Spleen (tissue), 11 donors: ENCODE results near the gene RIPOR3. TPM values are rescaled to one million over a fixed set of nuclear protein-coding genes. Genes with fewer than 3 reads are reported as not detected.

Source experiments
- DNase-seq: peaks from one replicate; pipeline ENCODE4 v3.0.0-alpha.2; 2020
- H3K27ac ChIP-seq, 8 donors: fragments of 200-600 bp; sonication (generic) in 7 of 8; 1 replicate in 4 of 8; 2 replicates in 4 of 8; pipeline versions ENCODE4 v1.5.0 to v1.8.0; 2016 to 2021; ENCODE audit warnings: inconsistent platforms in 4 of 8, mild to moderate bottlenecking in 4 of 8, moderate library complexity in 1 of 8
- H3K27me3 ChIP-seq, 7 donors: fragments of 200-600 bp; sonication (generic) in 6 of 7; replicated peaks in 1 of 7; 1 replicate in 4 of 7; 2 replicates in 3 of 7; pipeline versions ENCODE4 v1.5.0 to v1.8.0; 2016 to 2021; ENCODE audit warnings: inconsistent platforms in 3 of 7, mild to moderate bottlenecking in 1 of 7
- H3K36me3 ChIP-seq, 6 donors: fragments of 200-600 bp; sonication (generic) in 5 of 6; 1 replicate in 4 of 6; 2 replicates in 2 of 6; pipeline versions ENCODE4 v1.5.0 to v1.8.0; 2016 to 2021; ENCODE audit warnings: inconsistent platforms in 2 of 6
- H3K4me1 ChIP-seq, 6 donors: fragments of 200-600 bp; sonication (generic) in 5 of 6; 1 replicate in 3 of 6; 2 replicates in 3 of 6; pipeline versions ENCODE4 v1.5.0 to v1.8.0; 2016 to 2021; ENCODE audit warnings: inconsistent platforms in 3 of 6
- H3K4me3 ChIP-seq, 8 donors: fragments of 200-600 bp; sonication (generic) in 7 of 8; 1 replicate in 4 of 8; 2 replicates in 4 of 8; pipeline versions ENCODE4 v1.5.0 to v1.8.0; 2016 to 2021; ENCODE audit warnings: inconsistent platforms in 4 of 8, mild to moderate bottlenecking in 4 of 8, moderate library complexity in 2 of 8
- H3K9me3 ChIP-seq, 8 donors: fragments of 200-600 bp; sonication (generic) in 7 of 8; 1 replicate in 4 of 8; 2 replicates in 4 of 8; pipeline versions ENCODE4 v1.5.0 to v1.8.0; 2016 to 2021; ENCODE audit warnings: inconsistent platforms in 4 of 8
- POLR2A ChIP-seq, 3 donors: fragments of 450-650 bp; IDR thresholded peaks; one replicate each; pipeline ENCODE4 v1.5.1; 2017; ENCODE audit warnings: antibody characterized with exemption in 3 of 3, mild to moderate bottlenecking in 1 of 3
- POLR2AphosphoS5 ChIP-seq, 3 donors: sonication (generic); formaldehyde crosslinking; IDR thresholded peaks; one replicate each; pipeline ENCODE4 v1.5.1; 2017; ENCODE audit warnings: antibody characterized with exemption in 3 of 3
- WGBS, 5 donors: extraction: QIAGEN DNeasy Blood & Tissue Kit in 3 of 5; methylation state at CpG; one replicate each; pipeline versions ENCODE4 v1.1.5 to v1.1.7; 2013 to 2018; 5-methylcytosine and 5-hydroxymethylcytosine counted together
- intact Hi-C: fragments of 100-400 bp; cut with DNase I; formaldehyde crosslinking; loops from one replicate; pipeline ENCODE4 v1.15.0; 2023; ENCODE audit warnings: low total_unique reads
- polyA plus RNA-seq, 3 donors: library from polyadenylated mRNA; stranded (reverse); fragments of 200-250 nt; gene quantifications; one replicate each; pipeline ENCODE4 v1.2.1, GENCODE V29; 2013
- total RNA-seq, 7 donors: library from RNA; depleted of rRNA in 3 of 7; stranded (reverse); fragments of >200 nt in 3 of 7; fragmentation: NEBNext Ultra II Directional in 4 of 7; extraction: Animal tissue kit (Norgen Biotek cat#: 25700) in 4 of 7; gene quantifications; one replicate each; pipeline versions ENCODE4 v1.1.0 to v1.2.1, GENCODE V29; 2016 to 2021
- TF ChIP-seq, protein P1 (sequence below), 11 experiments: fragments of 200-600 bp in 7 of 11; fragments of 450-650 bp in 4 of 11; sonication (generic) in 4 of 11; IDR thresholded peaks in 8 of 11; conservative IDR thresholded peaks in 3 of 11; 1 replicate in 7 of 11; 2 replicates in 4 of 11; pipeline versions ENCODE4 v1.4.0 to v1.8.0; 2016 to 2021; ENCODE audit warnings: antibody characterized with exemption in 11 of 11, inconsistent platforms in 4 of 11, mild to moderate bottlenecking in 1 of 11
- donor health status: healthy with polysubstance abuse.
- donor health status: DM: no; HTN: no; CAD: no; lungs with moderate emphysema.
- donor health status: DM: no; HTN: no; CAD: no.
- donor health status: Bipolar disorder and iron deficiency.
- donor health status: healthy.
- donor health status: DM: no; HTN: no; CAD: no.
- donor health status: DM: yes; HTN: yes; CAD: no.

RIPOR3 gene
- total and polyA plus RNA-seq, 10 donors = 6.0 to 22.8 (median 13.1) TPM

DNA sequence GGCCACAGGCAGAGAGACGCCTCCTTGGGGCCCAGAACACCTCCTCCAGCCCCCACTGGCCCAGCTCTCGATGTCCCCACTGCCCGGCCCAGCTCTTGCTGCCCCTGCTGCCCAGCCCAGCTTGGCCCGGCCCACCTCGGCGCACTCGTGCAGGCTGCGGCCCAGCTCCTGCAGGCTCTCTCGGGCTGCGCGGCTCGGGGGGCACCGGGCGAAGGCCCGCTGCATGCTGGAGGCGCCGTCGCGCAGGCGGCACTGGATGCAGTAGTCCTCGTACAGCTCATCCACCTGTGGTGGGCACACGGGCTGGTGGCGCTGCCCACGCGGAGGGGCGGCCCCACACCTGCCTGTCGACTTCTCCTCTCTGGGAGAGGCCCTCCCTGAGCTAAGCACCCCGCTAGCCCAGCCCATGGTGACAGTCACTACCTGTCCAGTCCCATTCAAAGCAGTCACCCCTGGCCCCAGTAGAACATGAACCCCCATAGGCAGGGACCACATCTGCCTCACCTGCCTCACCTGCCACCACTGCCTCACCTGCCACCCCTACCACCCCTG lies 81.8 kb downstream of the RIPOR3 start:
- no peaks in the 10 kb centered on the region for H3K9me3 ChIP-seq
- no peak overlapping the region for H3K4me3 ChIP-seq
- no peak overlapping the region for H3K27ac ChIP-seq
- TF ChIP-seq POLR2A (IDR thresholded peaks at IDR 0.05) (no peak), POLR2AphosphoS5 (IDR thresholded peaks at IDR 0.05) (no peak)
- TF ChIP-seq, protein P1, sequence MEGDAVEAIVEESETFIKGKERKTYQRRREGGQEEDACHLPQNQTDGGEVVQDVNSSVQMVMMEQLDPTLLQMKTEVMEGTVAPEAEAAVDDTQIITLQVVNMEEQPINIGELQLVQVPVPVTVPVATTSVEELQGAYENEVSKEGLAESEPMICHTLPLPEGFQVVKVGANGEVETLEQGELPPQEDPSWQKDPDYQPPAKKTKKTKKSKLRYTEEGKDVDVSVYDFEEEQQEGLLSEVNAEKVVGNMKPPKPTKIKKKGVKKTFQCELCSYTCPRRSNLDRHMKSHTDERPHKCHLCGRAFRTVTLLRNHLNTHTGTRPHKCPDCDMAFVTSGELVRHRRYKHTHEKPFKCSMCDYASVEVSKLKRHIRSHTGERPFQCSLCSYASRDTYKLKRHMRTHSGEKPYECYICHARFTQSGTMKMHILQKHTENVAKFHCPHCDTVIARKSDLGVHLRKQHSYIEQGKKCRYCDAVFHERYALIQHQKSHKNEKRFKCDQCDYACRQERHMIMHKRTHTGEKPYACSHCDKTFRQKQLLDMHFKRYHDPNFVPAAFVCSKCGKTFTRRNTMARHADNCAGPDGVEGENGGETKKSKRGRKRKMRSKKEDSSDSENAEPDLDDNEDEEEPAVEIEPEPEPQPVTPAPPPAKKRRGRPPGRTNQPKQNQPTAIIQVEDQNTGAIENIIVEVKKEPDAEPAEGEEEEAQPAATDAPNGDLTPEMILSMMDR (IDR thresholded peaks at IDR 0.05 in 8 of 11, conservative IDR thresholded peaks at IDR 0.05 in 3 of 11) = no peak
- WGBS, 5 donors = 88 to 96% (median 90%) methylated on average over 6 to 28 of the region's 28 CpGs
- H3K4me1 ChIP-seq = no peaks in the 10 kb centered on the region
- DNase-seq = no peak
- intact Hi-C loops = no loop called here
- peaks cover 0 to 23% (median 0%) of the 10 kb centered on the region in 6 donors for H3K36me3 ChIP-seq
- H3K27me3 ChIP-seq = peaks cover 0 to 13% (median 0%) of the 10 kb centered on the region in 7 donors

- 72 to 98% (median 95%) methylated on average over 6 to 13 of the region's 13 CpGs for WGBS, 5 donors
- no peak for TF ChIP-seq POLR2A (IDR thresholded peaks at IDR 0.05)
- TF ChIP-seq, protein P1 (IDR thresholded peaks at IDR 0.05 in 8 of 11, conservative IDR thresholded peaks at IDR 0.05 in 3 of 11) = no peak
- TF ChIP-seq POLR2AphosphoS5 (IDR thresholded peaks at IDR 0.05) = no peak
- H3K9me3 ChIP-seq = no peaks in the 10 kb centered on the region
Observed at GRCh38 chr20:50608750-50609104, 82.6 kb downstream of the RIPOR3 start.

GRCh38 chr20:50607850-50608749 lies 83.2 kb downstream of the RIPOR3 start:
- Histone ChIP-seq H3K36me3 (peaks cover 0 to 23% (median 0%) of the 10 kb centered on the region in 6 donors), H3K4me3 (no peak overlapping the region), H3K9me3 (no peaks in the 10 kb centered on the region), H3K27me3 (peaks cover 0 to 15% (median 0%) of the 10 kb centered on the region in 7 donors), H3K4me1 (no peaks in the 10 kb centered on the region), H3K27ac (no peak overlapping the region)
- WGBS, 5 donors = 86 to 96% (median 93%) methylated on average over 19 to 32 of the region's 32 CpGs
- intact Hi-C loops = no loop called here
- TF ChIP-seq POLR2AphosphoS5 (IDR thresholded peaks at IDR 0.05) (no peak), POLR2A (IDR thresholded peaks at IDR 0.05) (no peak)
- TF ChIP-seq, protein P1 (IDR thresholded peaks at IDR 0.05 in 8 of 11, conservative IDR thresholded peaks at IDR 0.05 in 3 of 11) = no peak
- DNase-seq = no peak

More at GRCh38 chr20:50608750-50609104, 82.6 kb downstream of the RIPOR3 start:
- H3K27ac ChIP-seq = no peak overlapping the region
- no peaks in the 10 kb centered on the region for H3K4me1 ChIP-seq
- peaks cover 0 to 15% (median 0%) of the 10 kb centered on the region in 7 donors for H3K27me3 ChIP-seq
- intact Hi-C loops = no loop called here
- no peak for DNase-seq
- H3K4me3 ChIP-seq = no peak overlapping the region
- H3K36me3 ChIP-seq = peaks cover 0 to 23% (median 0%) of the 10 kb centered on the region in 6 donors

DNA sequence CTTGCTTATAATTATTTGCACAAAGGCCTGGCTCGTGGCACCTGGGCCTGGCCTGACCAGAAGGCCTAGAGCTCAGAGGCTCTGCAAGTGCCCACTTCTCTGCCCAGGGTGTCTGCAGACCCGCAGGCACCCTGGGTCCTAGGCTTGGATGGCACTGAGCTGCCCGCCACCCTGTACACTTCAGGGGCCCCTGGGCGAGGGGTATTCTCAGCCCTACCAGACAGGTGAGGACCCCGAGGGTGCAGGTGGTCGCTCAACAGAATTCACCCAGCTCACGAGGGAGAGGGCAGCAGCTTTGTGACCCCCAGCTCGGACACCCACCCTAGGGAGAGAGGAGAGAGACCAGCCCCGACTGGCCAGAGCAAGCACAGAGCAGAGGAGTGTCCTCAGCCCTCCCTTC lies 83.9 kb downstream of the RIPOR3 start:
- DNase-seq = no peak
- TF ChIP-seq POLR2A (IDR thresholded peaks at IDR 0.05) = no peak
- TF ChIP-seq, protein P1 (IDR thresholded peaks at IDR 0.05 in 8 of 11, conservative IDR thresholded peaks at IDR 0.05 in 3 of 11) = no peak
- no peak for TF ChIP-seq POLR2AphosphoS5 (IDR thresholded peaks at IDR 0.05)
- Histone ChIP-seq H3K36me3 (peaks cover 0 to 26% (median 0%) of the 10 kb centered on the region in 6 donors), H3K4me3 (no peak overlapping the region), H3K4me1 (no peaks in the 10 kb centered on the region), H3K27me3 (peaks cover 0 to 18% (median 0%) of the 10 kb centered on the region in 7 donors), H3K9me3 (no peaks in the 10 kb centered on the region), H3K27ac (no peak overlapping the region)
- 86 to 100% (median 92%) methylated on average over 1 to 9 of the region's 9 CpGs; no CpG with 5 or more reads in 1 of the 5 donors for WGBS, 5 donors
- intact Hi-C loops = no loop called here
